ENCODE measurements around the gene UBR2. TPM values are rescaled to one million over a fixed set of nuclear protein-coding genes. Genes with fewer than 3 reads are reported as not detected.

The UBR2 gene
- total and polyA plus RNA-seq, 2 of the 13 experiments (the other 11 are each of a cell fraction or from before 2014, with no cell fraction given) = 17.6 to 29.3 TPM

DNA sequence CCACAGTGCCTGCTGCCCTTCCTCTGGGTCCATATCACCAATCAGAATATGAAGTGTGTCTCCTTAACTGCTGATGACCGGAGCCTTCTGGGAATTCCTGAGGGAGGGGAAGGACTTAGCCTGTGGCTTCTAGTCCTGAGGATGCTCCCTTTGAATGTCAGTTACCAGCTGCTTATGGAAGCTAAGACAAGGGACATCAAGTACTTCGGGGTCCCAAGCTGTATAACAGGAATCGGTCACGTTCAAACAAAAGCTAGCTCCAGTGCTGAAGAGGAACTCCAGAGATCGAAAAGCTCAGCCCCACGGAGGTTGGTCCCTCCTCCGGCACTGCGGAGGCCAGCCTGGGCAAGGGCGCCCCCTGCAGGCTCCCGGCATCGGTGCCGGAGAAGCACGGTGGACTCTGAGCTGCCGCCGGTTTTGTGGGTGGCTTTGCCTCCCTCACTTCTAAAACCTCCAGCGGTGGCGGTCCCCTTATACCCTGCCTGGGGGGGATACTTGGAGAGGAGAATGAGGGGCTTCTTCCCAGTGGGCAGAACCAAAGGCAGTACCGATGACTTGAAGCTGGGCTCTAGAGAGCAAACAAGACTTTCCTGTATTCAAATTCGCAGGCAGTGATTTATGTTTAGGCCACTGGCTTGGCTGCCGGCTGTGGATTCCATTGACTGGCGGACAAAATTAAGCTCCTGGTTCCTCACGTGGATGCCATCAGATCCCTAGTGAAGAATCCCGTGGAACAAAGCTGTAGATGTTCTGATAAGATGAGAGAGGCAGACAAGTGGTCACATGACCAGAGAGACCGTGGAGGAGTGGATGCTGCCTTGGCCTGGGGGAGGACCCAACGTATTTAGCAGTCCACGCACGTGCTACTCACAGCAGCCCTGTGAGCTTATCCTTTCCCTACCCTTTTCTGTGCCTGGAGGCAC, 16.2 kb upstream of the UBR2 start (continued):
- TF ChIP-seq, protein P1, sequence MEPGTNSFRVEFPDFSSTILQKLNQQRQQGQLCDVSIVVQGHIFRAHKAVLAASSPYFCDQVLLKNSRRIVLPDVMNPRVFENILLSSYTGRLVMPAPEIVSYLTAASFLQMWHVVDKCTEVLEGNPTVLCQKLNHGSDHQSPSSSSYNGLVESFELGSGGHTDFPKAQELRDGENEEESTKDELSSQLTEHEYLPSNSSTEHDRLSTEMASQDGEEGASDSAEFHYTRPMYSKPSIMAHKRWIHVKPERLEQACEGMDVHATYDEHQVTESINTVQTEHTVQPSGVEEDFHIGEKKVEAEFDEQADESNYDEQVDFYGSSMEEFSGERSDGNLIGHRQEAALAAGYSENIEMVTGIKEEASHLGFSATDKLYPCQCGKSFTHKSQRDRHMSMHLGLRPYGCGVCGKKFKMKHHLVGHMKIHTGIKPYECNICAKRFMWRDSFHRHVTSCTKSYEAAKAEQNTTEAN (CRISPR knock-in tag; conservative IDR thresholded peaks at IDR 0.05) = no peak
- TF ChIP-seq ZNF138 (CRISPR knock-in tag; IDR thresholded peaks at IDR 0.05; ENCODE audit: low read depth) (no peak), PAX8 (CRISPR knock-in tag; IDR thresholded peaks at IDR 0.05; ENCODE audit: borderline replicate concordance) (no peak), RAD51 (IDR thresholded peaks at IDR 0.05; ENCODE audit: borderline replicate concordance) (peak; percentile 52; the same call in 1 of the 2 replicates), ZNF207 (IDR thresholded peaks at IDR 0.05; ENCODE audit: borderline replicate concordance) (no peak), SPEN (CRISPR knock-in tag; IDR thresholded peaks at IDR 0.05; ENCODE audit: low read depth) (0 out of 2 replicates have a peak, but pooled peaks have one; percentile 19), GATAD1 (CRISPR knock-in tag; IDR thresholded peaks at IDR 0.05) (peak; percentile 58; the same call in 1 of the 2 replicates), ZNF572 (CRISPR knock-in tag; IDR thresholded peaks at IDR 0.05) (no peak; the same call in 1 of the 2 replicates), ZNF543 (CRISPR knock-in tag; IDR thresholded peaks at IDR 0.05) (no peak), ZNF264 (CRISPR knock-in tag; IDR thresholded peaks at IDR 0.05) (no peak), MAF1 (CRISPR knock-in tag; IDR thresholded peaks at IDR 0.05; ENCODE audit: borderline replicate concordance) (0 out of 2 replicates have a peak, but pooled peaks have one; percentile 30), ATRX (CRISPR knock-in tag; IDR thresholded peaks at IDR 0.05; ENCODE audit: borderline replicate concordance) (no peak)
- TF ChIP-seq, protein P2, sequence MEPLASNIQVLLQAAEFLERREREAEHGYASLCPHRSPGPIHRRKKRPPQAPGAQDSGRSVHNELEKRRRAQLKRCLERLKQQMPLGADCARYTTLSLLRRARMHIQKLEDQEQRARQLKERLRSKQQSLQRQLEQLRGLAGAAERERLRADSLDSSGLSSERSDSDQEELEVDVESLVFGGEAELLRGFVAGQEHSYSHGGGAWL (CRISPR knock-in tag; IDR thresholded peaks at IDR 0.05) = 0 out of 2 replicates have a peak, but pooled peaks have one; percentile 63
- TF ChIP-seq, protein P3, sequence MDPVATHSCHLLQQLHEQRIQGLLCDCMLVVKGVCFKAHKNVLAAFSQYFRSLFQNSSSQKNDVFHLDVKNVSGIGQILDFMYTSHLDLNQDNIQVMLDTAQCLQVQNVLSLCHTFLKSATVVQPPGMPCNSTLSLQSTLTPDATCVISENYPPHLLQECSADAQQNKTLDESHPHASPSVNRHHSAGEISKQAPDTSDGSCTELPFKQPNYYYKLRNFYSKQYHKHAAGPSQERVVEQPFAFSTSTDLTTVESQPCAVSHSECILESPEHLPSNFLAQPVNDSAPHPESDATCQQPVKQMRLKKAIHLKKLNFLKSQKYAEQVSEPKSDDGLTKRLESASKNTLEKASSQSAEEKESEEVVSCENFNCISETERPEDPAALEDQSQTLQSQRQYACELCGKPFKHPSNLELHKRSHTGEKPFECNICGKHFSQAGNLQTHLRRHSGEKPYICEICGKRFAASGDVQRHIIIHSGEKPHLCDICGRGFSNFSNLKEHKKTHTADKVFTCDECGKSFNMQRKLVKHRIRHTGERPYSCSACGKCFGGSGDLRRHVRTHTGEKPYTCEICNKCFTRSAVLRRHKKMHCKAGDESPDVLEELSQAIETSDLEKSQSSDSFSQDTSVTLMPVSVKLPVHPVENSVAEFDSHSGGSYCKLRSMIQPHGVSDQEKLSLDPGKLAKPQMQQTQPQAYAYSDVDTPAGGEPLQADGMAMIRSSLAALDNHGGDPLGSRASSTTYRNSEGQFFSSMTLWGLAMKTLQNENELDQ (CRISPR knock-in tag; IDR thresholded peaks at IDR 0.05; ENCODE audit: borderline replicate concordance) = peak; percentile 38; the same call in 1 of the 2 replicates
- TF ChIP-seq, protein P4, sequence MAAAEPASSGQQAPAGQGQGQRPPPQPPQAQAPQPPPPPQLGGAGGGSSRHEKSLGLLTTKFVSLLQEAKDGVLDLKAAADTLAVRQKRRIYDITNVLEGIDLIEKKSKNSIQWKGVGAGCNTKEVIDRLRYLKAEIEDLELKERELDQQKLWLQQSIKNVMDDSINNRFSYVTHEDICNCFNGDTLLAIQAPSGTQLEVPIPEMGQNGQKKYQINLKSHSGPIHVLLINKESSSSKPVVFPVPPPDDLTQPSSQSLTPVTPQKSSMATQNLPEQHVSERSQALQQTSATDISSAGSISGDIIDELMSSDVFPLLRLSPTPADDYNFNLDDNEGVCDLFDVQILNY (CRISPR knock-in tag; conservative IDR thresholded peaks at IDR 0.05) = no peak
- TF ChIP-seq, protein P5, sequence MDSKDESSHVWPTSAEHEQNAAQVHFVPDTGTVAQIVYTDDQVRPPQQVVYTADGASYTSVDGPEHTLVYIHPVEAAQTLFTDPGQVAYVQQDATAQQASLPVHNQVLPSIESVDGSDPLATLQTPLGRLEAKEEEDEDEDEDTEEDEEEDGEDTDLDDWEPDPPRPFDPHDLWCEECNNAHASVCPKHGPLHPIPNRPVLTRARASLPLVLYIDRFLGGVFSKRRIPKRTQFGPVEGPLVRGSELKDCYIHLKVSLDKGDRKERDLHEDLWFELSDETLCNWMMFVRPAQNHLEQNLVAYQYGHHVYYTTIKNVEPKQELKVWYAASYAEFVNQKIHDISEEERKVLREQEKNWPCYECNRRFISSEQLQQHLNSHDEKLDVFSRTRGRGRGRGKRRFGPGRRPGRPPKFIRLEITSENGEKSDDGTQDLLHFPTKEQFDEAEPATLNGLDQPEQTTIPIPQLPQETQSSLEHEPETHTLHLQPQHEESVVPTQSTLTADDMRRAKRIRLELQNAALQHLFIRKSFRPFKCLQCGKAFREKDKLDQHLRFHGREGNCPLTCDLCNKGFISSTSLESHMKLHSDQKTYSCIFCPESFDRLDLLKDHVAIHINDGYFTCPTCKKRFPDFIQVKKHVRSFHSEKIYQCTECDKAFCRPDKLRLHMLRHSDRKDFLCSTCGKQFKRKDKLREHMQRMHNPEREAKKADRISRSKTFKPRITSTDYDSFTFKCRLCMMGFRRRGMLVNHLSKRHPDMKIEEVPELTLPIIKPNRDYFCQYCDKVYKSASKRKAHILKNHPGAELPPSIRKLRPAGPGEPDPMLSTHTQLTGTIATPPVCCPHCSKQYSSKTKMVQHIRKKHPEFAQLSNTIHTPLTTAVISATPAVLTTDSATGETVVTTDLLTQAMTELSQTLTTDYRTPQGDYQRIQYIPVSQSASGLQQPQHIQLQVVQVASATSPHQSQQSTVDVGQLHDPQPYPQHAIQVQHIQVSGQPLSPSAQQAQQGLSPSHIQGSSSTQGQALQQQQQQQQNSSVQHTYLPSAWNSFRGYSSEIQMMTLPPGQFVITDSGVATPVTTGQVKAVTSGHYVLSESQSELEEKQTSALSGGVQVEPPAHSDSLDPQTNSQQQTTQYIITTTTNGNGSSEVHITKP (CRISPR knock-in tag; IDR thresholded peaks at IDR 0.05; ENCODE audit: low read depth) = no peak
- TF ChIP-seq, protein P6, sequence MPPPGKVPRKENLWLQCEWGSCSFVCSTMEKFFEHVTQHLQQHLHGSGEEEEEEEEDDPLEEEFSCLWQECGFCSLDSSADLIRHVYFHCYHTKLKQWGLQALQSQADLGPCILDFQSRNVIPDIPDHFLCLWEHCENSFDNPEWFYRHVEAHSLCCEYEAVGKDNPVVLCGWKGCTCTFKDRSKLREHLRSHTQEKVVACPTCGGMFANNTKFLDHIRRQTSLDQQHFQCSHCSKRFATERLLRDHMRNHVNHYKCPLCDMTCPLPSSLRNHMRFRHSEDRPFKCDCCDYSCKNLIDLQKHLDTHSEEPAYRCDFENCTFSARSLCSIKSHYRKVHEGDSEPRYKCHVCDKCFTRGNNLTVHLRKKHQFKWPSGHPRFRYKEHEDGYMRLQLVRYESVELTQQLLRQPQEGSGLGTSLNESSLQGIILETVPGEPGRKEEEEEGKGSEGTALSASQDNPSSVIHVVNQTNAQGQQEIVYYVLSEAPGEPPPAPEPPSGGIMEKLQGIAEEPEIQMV (CRISPR knock-in tag; IDR thresholded peaks at IDR 0.05; ENCODE audit: low read depth) = no peak; the same call in 1 of the 2 replicates
